Measurements from ENCODE around the gene TNFRSF8.

- TF ChIP-seq USF2 (IDR thresholded peaks at IDR 0.05; ENCODE audit: low read depth, low read length) (no peak), USF2 (CRISPR knock-in tag; IDR thresholded peaks at IDR 0.05; ENCODE audit: borderline replicate concordance) (no peak), CHD2 (IDR thresholded peaks at IDR 0.05; ENCODE audit: low read depth, low read length) (no peak), CTCF (CRISPR knock-in tag; IDR thresholded peaks at IDR 0.05) (no peak)
Measured at GRCh38 chr1:12144969-12145368, 81.9 kb downstream of the TNFRSF8 start.
